Stimulated activated CD4-positive, alpha-beta T cell treated with anti-CD3 and anti-CD28 coated beads, Interleukin-1b, Interleukin-23, amount 100 ng/mL, for 24 hours (primary cell): ENCODE data around the gene CEP250.

ENCODE experiments used
- DNase-seq, 4 experiments: peaks; one replicate each; pipeline ENCODE4 v3.0.0-alpha.2; 2020; ENCODE audit warnings: low read depth in 4 of 4, low spot score in 1 of 4

CEP250 gene

DNA sequence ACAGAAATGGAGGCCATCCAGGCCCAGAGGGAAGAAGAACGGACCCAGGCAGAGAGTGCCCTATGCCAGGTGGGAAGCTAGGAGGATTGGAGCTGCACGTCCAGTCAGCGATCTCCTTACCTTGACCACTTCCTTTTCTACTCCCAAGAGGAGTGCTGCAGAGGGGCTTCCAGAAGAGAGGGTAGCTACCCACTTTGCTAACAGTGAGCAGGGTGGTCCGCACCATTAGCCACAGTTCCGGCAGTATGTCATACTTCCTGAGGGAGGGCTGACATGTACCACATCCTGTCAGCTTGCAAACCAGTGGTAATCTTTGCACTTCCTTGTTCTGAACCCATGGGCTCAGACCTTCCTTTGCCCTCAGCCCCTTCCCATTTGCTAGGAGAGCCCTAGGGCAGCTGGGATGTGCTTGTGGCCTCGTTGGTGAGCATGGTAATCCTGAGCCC lies 35.4 kb downstream of the CEP250 start:
- DNase-seq: peak in 3 of 4 experiments; percentile 15 to 36 (median 29)

DNA sequence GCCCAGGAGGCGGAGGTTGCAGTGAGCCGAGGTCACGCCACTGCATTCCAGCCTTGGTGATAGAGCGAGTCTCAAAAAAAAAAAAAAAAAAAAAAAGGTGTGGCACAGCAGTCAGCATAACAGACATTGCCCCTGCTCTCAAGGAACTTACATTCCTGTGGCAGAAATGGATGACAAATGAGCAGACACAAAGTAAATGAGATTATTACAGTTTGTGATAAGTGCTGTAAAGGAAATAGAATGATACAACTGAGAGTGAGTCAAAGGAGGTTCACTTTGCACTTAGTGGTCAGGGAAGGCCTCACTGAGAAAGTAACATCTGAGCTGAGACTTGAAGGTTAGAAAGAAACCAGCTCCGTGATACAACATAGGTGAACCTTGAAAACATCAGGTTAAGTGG lies 36.4 kb downstream of the CEP250 start:
- no peak for DNase-seq

DNA sequence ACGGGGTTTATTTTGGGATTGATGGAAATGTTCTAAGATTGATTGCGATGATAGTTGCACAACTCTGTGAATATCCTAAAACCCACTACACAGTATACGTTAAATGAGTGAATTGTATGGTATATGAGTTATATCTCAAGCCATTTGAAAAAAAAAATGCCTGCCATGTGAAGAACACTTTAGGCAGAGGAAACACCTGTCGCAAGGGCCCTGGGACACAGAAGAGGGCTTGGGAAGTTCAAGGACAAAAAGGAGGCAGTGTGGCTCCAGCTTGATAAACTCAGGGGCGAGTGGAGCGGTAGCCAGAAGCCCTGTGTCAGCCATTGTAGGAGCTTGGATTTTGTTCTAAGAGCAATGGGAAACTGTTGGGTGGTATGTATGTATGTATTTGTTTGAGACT lies 37.0 kb downstream of the CEP250 start:
- no peak for DNase-seq

DNA sequence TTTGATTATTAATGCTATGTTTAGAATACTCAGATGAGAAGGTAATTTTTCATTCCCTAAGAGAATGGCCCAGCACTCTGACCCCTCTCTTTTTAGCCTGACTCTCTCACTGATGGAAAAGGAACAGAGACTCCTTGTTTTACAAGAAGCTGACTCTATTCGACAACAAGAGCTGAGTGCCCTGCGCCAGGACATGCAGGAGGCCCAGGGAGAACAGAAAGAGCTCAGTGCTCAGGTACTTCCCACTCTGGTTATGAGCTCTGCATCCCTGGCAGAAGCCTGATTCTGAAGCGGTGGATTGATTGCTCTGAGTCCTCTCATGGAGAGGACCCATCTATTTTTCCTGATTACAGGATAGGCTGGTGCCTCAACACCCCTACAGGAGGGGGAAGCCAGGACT lies 41.1 kb downstream of the CEP250 start:
- DNase-seq: no peak

DNA sequence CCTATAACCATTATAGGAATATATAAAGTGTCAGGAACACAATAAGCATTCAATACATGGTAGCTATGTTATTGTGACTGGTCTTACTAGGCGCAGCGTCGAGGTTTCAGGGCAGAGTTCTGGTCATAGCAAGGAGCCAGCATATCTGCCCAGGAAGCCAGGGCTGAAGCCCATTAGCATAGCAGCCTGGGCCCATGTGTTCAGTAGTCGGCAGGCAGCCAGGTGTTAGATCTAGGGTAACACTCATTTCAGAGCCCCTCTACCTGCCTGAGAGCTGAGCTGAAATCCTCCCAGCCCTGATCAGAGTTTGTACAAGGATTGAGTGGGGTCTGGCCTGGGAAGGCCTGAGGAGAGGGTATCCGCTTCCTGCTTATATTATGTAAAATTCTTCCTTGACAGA lies 41.9 kb downstream of the CEP250 start:
- no peak for DNase-seq

DNA sequence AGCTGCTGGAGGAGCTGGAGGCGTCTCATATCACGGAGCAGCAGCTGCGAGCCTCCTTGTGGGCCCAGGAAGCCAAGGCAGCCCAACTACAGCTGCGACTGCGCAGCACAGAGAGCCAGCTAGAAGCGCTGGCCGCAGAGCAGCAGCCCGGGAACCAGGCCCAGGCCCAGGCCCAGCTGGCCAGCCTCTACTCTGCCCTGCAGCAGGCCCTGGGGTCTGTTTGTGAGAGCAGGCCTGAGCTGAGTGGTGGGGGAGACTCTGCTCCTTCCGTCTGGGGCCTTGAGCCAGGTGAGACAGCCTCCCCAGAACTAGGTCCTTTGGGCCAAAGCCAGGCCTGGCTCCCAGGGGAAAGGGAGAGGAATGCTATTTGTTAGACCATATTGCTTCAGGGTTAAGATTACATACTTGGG lies 42.4 kb downstream of the CEP250 start:
- no peak for DNase-seq

DNA sequence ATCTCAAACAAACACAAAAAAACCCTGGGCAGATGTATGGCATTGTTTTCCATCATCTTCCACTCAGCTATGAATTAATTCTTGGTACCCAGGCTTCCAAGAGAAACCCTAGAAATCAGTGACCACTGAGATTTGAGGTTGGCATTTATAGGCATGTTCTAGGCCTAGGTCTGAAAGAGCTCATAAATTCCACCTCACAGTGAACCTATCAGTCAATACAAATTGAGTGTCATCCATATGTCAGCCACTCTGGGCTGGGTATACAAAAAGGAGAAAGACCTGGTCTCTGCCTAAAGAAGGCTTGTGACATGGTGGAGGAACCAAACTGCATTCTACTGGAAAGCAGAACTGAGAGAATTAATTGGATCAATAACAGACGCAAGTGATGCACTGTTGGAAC lies 43.9 kb downstream of the CEP250 start:
- no peak for DNase-seq

DNA sequence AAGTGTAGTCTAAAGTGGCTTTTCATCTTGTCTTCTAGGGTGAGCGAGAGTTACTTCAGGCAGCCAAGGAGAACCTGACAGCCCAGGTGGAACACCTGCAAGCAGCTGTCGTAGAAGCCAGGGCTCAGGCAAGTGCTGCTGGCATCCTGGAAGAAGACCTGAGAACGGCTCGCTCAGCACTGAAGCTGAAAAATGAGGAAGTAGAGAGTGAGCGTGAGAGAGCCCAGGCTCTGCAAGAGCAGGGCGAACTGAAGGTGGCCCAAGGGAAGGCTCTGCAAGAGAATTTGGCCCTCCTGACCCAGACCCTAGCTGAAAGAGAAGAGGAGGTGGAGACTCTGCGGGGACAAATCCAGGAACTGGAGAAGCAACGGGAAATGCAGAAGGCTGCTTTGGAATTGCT lies 47.0 kb downstream of the CEP250 start:
- DNase-seq: no peak

DNA sequence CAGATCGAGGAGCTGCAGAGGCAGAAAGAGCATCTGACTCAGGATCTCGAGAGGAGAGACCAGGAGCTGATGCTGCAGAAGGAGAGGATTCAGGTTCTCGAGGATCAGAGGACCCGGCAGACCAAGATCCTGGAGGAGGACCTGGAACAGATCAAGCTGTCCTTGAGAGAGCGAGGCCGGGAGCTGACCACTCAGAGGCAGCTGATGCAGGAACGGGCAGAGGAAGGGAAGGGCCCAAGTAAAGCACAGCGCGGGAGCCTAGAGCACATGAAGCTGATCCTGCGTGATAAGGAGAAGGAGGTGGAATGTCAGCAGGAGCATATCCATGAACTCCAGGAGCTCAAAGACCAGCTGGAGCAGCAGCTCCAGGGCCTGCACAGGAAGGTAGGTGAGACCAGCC lies 47.9 kb downstream of the CEP250 start:
- no peak for DNase-seq

DNA sequence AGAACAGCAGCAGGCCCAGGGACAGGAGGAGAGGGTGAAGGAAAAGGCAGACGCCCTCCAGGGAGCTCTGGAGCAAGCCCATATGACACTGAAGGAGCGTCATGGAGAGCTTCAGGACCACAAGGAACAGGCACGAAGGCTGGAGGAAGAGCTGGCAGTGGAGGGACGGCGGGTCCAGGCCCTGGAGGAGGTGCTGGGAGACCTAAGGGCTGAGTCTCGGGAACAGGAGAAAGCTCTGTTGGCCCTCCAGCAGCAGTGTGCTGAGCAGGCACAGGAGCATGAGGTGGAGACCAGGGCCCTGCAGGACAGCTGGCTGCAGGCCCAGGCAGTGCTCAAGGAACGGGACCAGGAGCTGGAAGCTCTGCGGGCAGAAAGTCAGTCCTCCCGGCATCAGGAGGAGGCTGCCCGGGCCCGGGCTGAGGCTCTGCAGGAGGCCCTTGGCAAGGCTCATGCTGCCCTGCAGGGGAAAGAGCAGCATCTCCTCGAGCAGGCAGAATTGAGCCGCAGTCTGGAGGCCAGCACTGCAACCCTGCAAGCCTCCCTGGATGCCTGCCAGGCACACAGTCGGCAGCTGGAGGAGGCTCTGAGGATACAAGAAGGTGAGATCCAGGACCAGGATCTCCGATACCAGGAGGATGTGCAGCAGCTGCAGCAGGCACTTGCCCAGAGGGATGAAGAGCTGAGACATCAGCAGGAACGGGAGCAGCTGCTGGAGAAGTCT lies 48.6 kb downstream of the CEP250 start:
- no peak for DNase-seq

DNA sequence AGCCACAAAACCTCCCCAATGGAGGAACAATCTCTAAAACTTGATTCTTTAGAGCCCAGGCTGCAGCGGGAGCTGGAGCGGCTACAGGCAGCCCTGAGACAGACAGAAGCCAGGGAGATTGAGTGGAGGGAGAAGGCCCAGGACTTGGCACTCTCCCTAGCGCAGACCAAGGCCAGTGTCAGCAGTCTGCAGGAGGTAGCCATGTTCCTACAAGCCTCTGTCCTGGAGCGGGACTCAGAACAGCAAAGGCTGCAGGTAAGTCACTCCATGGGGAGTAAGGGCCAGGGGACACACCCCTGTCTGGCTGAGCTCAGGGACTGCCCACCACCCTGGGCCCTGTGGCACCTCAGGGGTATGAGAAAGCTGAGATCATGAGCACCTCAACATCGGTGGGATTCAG lies 49.4 kb downstream of the CEP250 start:
- no peak for DNase-seq

DNA sequence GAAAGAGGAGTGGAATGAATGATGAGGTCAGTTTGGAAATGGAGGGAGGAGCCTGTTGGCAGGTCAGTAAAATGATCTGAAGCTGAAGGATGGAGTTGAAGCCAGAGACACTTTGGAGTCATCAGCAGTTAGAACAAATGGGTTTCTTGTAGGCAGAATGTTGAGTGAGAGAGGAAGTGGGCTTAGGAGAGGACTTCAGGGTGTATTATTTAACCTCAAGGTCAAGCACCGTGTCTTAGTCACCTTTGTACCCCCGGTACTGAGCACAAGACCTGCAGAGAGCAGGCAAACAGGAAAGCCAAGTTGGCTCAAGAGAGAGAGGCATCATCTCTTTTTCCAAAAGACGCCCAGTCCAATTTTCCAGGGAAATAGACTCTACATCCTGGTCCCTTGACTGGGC lies 50.8 kb downstream of the CEP250 start:
- DNase-seq: no peak

DNA sequence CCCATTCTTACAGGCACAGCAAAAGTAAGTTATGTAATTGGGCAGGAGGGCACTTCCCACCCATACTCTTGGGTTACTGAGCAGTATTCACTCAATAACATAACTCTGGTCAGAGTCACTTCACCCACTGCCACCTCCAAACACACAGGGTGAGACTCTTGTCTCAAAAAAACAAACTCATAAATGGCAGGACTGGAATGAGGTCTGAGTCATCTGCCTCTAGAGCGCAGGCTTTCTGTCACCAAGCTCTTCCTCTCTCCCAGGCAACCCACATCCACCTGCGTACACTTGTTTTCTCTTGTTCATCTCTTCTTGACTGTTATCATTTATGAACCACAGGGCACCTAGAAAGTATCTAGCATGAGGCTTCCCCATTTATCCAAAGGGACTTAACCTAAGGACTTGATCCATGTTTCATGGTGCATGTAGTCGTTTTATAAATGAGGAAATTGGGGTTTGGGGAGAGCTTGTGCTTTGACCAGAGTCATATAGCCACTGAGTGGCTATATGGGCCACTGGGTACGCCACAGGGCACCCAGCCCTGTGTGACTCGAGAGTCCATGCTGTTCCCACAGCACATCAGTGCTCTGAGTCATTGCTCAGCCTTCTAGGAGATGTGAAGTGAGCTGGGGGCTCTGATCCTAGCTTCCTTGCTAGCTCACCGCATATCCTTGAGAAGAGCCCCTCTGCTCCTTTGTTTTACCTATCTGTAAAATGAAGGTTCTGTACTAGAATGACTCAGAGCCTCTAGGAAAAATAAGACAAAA lies 51.7 kb downstream of the CEP250 start:
- no peak for DNase-seq

DNA sequence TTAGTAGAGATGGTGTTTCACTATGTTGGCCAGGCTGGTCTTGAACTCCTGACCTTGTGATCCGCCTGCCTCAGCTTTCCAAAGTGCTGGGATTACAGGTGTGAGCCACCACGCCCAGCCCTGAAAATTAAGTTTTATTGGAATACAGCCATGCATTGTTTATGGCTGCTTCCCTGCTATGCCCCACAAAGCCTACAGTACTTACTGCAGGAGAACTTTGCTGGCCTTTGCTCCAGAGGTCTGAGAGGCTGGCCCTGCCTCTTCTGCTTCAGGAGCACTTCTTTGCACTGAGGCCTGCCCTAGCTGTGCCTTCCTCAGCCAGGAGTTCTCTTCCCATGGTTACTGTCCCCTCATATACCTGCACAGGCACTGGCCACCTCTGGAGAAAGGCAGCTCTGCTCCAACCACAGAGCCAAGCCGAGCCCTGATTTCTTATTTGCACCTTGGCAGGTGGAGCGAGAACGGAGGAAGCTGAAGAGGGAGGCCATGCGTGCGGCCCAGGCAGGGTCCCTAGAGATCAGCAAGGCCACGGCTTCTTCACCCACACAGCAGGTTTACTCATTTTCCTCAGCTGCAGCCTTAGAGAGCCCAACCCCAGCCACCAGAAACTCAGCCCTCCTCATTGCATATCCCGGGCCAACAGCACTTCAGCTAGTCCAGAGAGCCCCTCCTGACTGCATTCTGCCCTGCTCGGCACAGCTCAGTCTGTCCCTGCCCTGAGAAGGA lies 53.3 kb downstream of the CEP250 start:
- DNase-seq: no peak

DNA sequence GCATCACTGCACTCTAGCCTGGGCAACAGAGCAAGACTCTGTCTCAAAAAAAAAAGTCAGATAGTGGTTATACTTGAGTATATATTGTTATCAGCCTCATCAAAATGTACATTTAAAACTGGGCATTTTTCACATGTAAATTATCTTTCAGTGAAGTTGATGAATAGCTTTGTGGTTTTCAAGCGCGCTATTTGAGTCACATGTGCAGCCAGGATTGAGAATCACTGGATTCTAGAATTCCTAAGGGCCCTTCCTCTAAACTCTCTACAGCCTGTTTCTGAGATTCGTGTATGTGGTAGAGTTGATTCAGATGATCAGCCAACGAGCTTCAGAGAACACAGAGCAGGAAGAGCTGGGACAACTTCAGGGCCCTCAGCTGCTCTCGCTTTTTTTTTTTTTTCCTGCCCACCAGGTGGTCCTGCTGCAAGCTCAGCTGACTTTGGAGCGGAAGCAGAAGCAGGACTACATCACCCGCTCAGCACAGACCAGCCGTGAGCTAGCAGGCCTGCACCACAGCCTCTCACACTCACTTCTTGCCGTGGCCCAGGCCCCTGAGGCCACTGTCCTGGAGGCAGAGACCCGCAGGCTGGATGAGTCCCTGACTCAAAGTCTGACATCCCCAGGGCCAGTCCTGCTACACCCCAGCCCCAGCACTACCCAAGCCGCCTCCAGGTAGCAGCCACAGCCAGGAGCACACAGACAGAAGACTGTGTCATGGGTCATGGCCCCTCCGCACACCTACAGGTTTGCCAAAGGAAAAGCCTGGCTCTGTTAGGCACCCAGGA lies 55.7 kb downstream of the CEP250 start:
- DNase-seq: no peak

DNA sequence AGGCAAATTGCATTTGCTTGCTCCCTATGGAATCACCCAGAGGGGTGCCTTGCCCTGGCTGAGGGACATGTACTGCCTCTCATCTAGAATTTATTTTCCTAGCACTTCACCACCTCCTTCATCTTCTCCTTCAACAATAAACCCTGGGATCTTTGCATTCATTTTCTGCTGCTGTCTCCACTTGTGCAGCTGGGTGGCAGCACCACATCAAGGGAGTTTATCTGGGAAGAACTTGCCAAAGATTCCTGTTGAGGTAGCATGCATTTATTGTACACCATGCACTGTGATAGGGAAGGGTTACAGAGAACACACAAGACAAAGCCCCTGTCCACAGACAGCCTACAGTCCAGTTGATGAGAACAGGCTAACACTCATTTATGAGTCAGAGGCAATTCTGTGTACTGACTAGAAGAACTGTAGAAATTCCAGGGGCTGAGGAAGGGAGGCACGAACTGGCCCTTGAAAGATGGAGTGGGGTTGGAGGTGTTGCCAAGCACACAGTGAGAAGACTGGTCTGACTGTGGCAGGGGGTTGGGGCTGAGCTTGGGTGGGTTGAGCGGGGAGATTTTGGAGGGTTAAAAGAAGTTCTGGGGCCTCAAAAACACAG lies 56.5 kb downstream of the CEP250 start:
- DNase-seq: no peak

DNA sequence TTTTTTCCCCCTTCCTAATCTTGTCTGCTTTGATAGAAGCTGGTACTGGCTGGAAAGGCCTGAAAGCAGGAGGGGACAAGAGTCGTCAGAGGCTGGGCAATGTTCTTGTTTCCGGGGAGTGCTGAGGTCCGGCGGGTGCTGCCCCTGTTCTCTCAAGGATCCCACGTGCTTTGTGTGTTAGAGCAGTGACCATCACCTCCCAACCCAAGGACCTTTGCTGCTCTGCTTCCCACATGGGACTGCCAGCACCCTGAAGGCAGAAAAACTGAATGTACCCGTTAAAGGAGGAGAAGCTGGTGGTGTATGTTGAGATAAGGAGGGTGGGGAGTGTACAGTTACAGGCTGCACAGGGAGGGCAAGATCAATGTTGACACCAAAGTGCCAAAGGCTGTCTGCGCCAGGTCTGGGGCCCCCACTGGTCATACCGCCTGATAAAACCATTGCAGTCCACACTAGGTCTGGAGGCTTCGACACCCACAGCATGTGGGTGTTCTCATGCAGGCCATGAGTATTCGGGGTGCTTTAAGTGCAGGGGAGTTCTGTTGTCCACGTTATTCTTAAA lies 59.1 kb downstream of the CEP250 start:
- no peak for DNase-seq

DNA sequence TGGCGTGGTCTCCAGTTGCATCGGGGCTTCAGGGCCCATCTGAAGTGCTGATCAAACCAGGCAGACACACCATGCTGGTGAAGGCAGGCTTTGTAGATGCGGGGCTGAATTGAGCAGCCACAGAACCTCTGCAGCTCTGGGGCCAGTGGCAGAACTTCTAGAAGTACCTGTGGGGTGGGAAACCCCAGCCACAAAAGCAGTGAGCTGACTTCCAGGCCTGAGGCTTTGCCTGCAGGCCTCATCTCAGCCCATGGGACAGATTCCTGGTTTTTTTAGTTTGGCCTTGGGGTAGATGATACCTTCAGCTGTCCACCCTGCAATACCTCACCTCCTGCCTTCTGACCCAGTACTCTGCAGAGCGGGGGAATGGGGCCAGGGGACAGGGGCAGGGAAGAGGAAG lies 59.9 kb downstream of the CEP250 start:
- no peak for DNase-seq

DNA sequence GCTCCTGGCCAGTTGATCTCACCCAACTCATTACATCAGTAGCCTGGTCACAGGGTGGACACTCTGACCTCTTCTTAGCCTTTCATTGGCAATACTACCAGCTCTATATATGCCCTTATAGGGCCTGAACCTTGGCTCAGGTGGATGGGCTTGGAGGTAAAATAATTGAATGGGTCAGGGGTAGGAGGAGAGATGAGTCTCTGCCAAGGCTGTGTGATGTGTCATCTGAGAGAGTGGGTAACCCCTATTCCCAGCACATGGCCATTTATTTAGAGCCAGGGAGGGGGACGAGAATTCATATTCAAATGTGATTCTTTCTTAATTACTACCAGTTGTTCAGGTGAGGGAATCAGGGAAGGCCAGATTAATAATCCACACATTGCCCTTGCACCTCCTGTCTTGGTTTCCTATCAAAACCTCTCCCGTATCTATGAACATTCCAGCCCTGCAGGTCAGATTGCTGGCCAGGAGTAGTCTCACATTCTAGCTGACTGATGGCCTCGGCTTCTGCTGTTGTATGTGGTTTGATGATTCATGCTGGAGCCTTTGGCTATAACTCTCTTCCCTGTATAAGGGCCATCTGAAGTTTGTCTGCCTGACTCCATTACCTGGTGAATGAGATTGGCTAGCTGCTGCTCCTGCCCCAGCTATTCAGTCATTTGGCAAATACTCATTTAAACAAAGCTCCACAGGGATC lies 60.7 kb downstream of the CEP250 start:
- no peak for DNase-seq

DNA sequence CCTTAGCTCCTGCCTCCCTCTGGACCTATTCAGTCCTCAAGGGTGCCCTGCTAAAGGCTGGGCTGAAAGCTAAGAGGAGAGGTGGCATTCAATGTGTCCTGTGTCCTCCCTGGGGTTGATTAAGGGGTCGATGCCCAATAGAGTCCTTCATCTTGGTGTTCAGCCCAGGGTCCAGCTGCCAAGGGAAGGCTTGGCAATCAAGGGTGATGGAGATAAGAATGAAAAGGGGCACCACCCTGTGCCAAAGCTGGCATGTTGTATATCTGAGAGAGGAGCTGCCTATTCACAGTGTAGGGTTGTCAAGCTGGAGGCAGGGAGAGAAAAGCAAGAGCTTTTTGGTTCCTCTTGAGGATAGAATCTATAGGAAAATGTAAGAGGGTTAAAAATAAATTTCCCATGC lies 61.7 kb downstream of the CEP250 start:
- no peak for DNase-seq
